Type B pancreatic cell (in vitro differentiated cells): ENCODE measurements around the gene DDX21. TPM values are rescaled to one million over a fixed set of nuclear protein-coding genes. Genes with fewer than 3 reads are reported as not detected.
"Not testable (repeated sequence)": the region's sequence is repeated elsewhere in the genome, so short reads cannot be mapped to it uniquely, and the experiment has no call there.

Experiments
- DNase-seq: peaks from one replicate; pipeline ENCODE4 v3.0.0; 2021; ENCODE audit warnings: mixed read lengths; ENCODE audit not compliant: unreplicated experiment; ENCODE audit errors: extremely low spot score
- H3K27ac Mint-ChIP-seq: 2 replicates; pipeline ENCODE4 v1.8.0; 2021; ENCODE audit warnings: mild to moderate bottlenecking, mixed read lengths
- H3K27me3 Mint-ChIP-seq: 2 replicates; pipeline ENCODE4 v1.8.0; 2021; ENCODE audit warnings: mixed read lengths
- H3K36me3 Mint-ChIP-seq: 2 replicates; pipeline ENCODE4 v1.8.0; 2021; ENCODE audit warnings: mixed read lengths
- H3K4me1 Mint-ChIP-seq: one replicate; pipeline ENCODE4 v1.8.0; 2021; ENCODE audit warnings: mixed read lengths; ENCODE audit not compliant: unreplicated experiment
- H3K4me3 Mint-ChIP-seq: 2 replicates; pipeline ENCODE4 v1.8.0; 2021; ENCODE audit warnings: mild to moderate bottlenecking, mixed read lengths
- H3K9me3 Mint-ChIP-seq: 2 replicates; pipeline ENCODE4 v1.8.0; 2021; ENCODE audit warnings: mixed read lengths
- total RNA-seq: library from RNA; stranded (reverse); gene quantifications from 2 replicates; pipeline ENCODE4 v1.2.1, GENCODE V29; 2021; ENCODE audit warnings: low replicate concordance
- TF ChIP-seq, protein P1 (sequence below): fragments of 200-600 bp; sonication (generic); conservative IDR thresholded peaks from 2 replicates; pipeline ENCODE4 v1.5.0; 2021; ENCODE audit warnings: antibody characterized with exemption, mild to moderate bottlenecking

The DDX21 gene
- total RNA-seq, 1 donor from 2014 or later = 53.2 TPM

DNA sequence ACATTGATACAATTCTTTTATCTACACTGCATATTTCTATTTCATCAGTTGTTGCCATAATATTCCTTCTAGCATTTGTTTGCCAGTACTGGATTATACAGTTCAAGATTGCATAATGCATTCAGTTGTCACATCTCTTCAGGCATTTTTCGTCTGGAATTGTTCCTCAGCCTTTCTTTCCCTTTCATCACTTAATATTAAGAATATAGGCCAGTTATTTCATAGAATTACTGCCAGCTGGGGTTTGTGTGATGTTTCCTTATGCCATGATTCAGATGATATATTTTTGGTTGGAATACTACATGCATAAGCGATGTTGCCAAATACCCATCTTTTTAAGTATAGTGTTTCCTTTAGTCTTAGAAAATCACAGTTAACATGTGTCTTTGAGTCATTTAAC lies 53.4 kb downstream of the DDX21 start:
- DNase-seq = no peak
- Mint-ChIP-seq H3K36me3 (peaks cover 22% of the 10 kb centered on the region), H3K9me3 (no peaks in the 10 kb centered on the region), H3K27ac (no peak overlapping the region), H3K27me3 (no peaks in the 10 kb centered on the region), H3K4me1 (no peaks in the 10 kb centered on the region), H3K4me3 (no peak overlapping the region)
- TF ChIP-seq, protein P1, sequence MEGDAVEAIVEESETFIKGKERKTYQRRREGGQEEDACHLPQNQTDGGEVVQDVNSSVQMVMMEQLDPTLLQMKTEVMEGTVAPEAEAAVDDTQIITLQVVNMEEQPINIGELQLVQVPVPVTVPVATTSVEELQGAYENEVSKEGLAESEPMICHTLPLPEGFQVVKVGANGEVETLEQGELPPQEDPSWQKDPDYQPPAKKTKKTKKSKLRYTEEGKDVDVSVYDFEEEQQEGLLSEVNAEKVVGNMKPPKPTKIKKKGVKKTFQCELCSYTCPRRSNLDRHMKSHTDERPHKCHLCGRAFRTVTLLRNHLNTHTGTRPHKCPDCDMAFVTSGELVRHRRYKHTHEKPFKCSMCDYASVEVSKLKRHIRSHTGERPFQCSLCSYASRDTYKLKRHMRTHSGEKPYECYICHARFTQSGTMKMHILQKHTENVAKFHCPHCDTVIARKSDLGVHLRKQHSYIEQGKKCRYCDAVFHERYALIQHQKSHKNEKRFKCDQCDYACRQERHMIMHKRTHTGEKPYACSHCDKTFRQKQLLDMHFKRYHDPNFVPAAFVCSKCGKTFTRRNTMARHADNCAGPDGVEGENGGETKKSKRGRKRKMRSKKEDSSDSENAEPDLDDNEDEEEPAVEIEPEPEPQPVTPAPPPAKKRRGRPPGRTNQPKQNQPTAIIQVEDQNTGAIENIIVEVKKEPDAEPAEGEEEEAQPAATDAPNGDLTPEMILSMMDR = no peak

DNA sequence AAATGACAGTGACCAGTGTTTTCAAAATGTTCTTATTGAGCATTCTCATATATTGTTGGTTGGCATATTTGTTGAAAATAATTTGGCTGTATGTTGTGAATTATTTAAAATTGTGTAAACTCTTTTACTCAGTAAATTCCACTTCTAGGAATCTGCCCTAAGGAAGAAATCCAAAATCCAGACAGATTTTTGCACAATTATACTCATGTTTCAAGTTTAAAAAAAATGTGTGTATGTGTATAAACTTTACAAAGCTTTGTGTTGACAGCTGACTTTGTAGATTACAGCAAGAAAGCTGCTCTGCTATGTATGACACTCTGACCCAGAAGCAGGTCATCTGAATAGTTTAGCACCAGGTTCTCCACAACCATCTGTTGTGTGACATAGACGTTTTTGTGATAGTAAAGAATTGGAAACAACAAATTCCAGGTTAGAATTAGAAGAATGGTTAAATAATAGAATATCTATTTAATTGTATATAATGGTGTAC lies 54.2 kb downstream of the DDX21 start:
- no peak overlapping the region for H3K27ac Mint-ChIP-seq
- H3K4me3 Mint-ChIP-seq = no peak overlapping the region
- H3K9me3 Mint-ChIP-seq = no peaks in the 10 kb centered on the region
- TF ChIP-seq, protein P1 = no peak
- DNase-seq = no peak
- no peaks in the 10 kb centered on the region for H3K4me1 Mint-ChIP-seq
- peaks cover 24% of the 10 kb centered on the region for H3K36me3 Mint-ChIP-seq
- no peaks in the 10 kb centered on the region for H3K27me3 Mint-ChIP-seq

DNA sequence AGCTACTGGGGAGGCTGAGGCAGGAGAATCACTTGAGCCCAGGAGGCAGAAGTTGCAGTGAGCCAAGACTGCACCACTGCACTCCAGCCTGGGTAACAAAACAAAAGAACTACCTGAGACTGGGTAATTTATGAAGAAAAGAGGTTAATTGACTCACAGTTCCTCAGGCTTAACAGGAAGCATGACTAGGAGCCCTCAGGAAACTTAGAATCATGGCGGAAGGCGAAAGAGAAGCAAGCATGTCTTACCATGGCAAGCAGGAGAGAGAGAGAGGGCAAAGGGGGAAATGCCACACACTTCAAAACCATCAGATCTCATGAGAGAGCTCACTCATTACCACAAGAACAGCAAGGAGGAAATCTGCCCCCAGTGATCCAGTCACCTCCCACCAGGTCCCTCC lies 56.8 kb downstream of the DDX21 start:
- not testable (repeated sequence) for H3K27ac Mint-ChIP-seq
- peaks cover 30% of the 10 kb centered on the region for H3K36me3 Mint-ChIP-seq

DNA sequence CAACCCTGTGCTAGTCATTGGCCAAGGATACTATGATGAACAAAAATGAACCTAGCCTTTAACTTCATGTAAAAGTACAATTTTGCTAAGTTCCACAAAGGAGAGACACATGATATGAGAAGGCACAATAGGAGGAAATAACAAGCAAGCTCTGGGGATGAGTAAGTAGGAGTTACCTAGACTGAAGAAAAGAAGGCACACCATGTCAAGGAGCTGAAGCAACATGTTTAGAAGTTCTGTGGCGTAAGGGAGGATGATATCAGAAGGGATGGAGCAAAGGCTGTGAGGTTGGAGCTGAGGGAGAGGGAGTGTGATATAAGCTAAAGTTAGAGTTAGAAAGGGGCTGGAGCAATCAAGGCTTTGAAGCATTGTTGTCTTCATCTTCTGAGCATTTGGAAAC lies 58.2 kb downstream of the DDX21 start:
- no peak for DNase-seq
- H3K9me3 Mint-ChIP-seq = no peaks in the 10 kb centered on the region
- H3K27me3 Mint-ChIP-seq = no peaks in the 10 kb centered on the region
- no peak overlapping the region for H3K4me3 Mint-ChIP-seq
- no peak overlapping the region for H3K27ac Mint-ChIP-seq
- peaks cover 34% of the 10 kb centered on the region for H3K36me3 Mint-ChIP-seq
- TF ChIP-seq, protein P1 = no peak
- H3K4me1 Mint-ChIP-seq = no peaks in the 10 kb centered on the region

More for the DNA sequence above, 56.8 kb downstream of the DDX21 start:
- DNase-seq, H3K9me3 Mint-ChIP-seq, H3K4me3 Mint-ChIP-seq, H3K4me1 Mint-ChIP-seq, H3K27me3 Mint-ChIP-seq: not testable (repeated sequence)

DNA sequence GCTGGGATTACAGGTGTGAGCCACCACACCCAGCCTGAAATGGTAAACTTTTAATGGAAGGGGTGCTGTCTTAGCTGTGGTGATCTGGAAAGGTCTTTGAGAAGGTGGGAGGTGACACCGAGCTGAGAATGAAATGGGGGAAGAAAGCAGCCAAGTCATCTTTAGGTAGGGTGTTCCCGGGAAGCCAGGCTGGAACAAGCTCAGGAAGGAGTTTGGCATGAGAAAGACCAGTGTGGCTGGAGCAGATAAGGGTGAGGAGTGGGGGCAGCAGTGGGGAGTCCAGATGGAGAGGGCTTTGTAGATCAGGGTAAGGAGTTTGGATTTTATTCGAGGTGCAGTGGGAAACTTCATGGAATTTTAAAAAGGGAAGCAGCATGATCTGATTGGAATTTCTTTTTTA lies 62.6 kb downstream of the DDX21 start:
- H3K27ac Mint-ChIP-seq = no peak overlapping the region
- no peaks in the 10 kb centered on the region for H3K4me1 Mint-ChIP-seq
- H3K27me3 Mint-ChIP-seq = no peaks in the 10 kb centered on the region
- TF ChIP-seq, protein P1 = no peak
- no peak overlapping the region for H3K4me3 Mint-ChIP-seq
- H3K36me3 Mint-ChIP-seq = peaks cover 19% of the 10 kb centered on the region
- peak; percentile 1 for DNase-seq
- H3K9me3 Mint-ChIP-seq = no peaks in the 10 kb centered on the region

DNA sequence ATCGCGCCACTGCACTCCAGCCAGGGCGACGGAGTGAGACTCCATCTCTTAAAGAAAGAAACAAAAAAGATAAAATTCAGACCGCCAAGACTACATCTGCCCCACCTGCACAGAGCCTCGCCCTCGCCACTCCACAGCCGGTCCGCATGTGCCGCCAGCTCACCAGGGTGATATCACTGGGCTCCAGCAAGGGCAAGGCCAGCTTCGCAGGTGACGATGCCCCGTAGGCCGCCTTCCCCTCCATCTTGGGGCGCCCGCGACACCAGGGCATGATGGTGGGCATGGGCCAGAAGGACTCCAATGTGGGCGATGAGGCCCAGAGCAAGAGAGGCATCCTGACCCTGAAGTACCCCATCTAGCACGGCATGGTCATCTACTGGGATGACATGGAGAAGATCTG lies 66.6 kb downstream of the DDX21 start:
- DNase-seq = no peak
- H3K4me1 Mint-ChIP-seq = no peaks in the 10 kb centered on the region
- no peaks in the 10 kb centered on the region for H3K9me3 Mint-ChIP-seq
- no peaks in the 10 kb centered on the region for H3K27me3 Mint-ChIP-seq
- no peak overlapping the region for H3K27ac Mint-ChIP-seq
- H3K36me3 Mint-ChIP-seq = peaks cover 9% of the 10 kb centered on the region
- TF ChIP-seq, protein P1 = no peak
- no peak overlapping the region for H3K4me3 Mint-ChIP-seq
